Transverse colon (tissue), 4 donors: Measurements from ENCODE around the gene PHF20. TPM values are rescaled to one million over a fixed set of nuclear protein-coding genes. Genes with fewer than 3 reads are reported as not detected.
"Not testable (repeated sequence)": the region's sequence is repeated elsewhere in the genome, so short reads cannot be mapped to it uniquely, and the experiment has no call there.

Experiments
- DNase-seq: peaks from one replicate; pipeline ENCODE4 v3.0.0-alpha.2; 2019
- H3K27ac ChIP-seq, 4 donors: fragments of 200-600 bp; sonication (generic); 2 replicates each; pipeline ENCODE4 v1.5.1; 2016 to 2018; ENCODE audit warnings: inconsistent platforms in 4 of 4
- H3K27me3 ChIP-seq: fragments of 200-600 bp; sonication (generic); 2 replicates; pipeline ENCODE4 v1.5.1; 2017; ENCODE audit warnings: inconsistent platforms
- H3K36me3 ChIP-seq, 4 donors: fragments of 200-600 bp; sonication (generic); 2 replicates each; pipeline ENCODE4 v1.5.1; 2017 to 2019; ENCODE audit warnings: inconsistent platforms in 4 of 4
- H3K4me1 ChIP-seq, 4 donors: fragments of 200-600 bp; sonication (generic); 2 replicates each; pipeline ENCODE4 v1.5.1; 2017 to 2020; ENCODE audit warnings: inconsistent platforms in 4 of 4
- H3K4me3 ChIP-seq, 4 donors: fragments of 200-600 bp; sonication (generic); 1 replicate in 1 of 4; 2 replicates in 3 of 4; pipeline versions ENCODE4 v1.5.1 to v1.6.1; 2017 to 2019; ENCODE audit warnings: inconsistent platforms in 4 of 4
- H3K9me3 ChIP-seq, 2 donors: fragments of 200-600 bp; sonication (generic); 2 replicates each; pipeline ENCODE4 v1.5.1; 2017 to 2019; ENCODE audit warnings: inconsistent platforms in 2 of 2
- CTCF ChIP-seq, 5 experiments: fragments of 200-600 bp in 3 of 5; fragments of 450-650 bp in 2 of 5; sonication (generic) in 3 of 5; IDR thresholded peaks; 1 replicate in 2 of 5; 2 replicates in 3 of 5; pipeline ENCODE4 v1.5.1; 2016 to 2017; ENCODE audit warnings: antibody characterized with exemption in 5 of 5, inconsistent platforms in 3 of 5, mild to moderate bottlenecking in 2 of 5, moderate library complexity in 1 of 5
- EP300 ChIP-seq: sonication (generic); formaldehyde crosslinking; IDR thresholded peaks from one replicate; pipeline ENCODE4 v1.6.1; 2017; ENCODE audit warnings: antibody characterized with exemption, low read depth
- POLR2A ChIP-seq: fragments of 450-650 bp; IDR thresholded peaks from one replicate; pipeline ENCODE4 v1.6.1; 2016; ENCODE audit warnings: antibody characterized with exemption, mild to moderate bottlenecking, moderate library complexity
- POLR2AphosphoS5 ChIP-seq, 3 donors: sonication (generic); formaldehyde crosslinking; IDR thresholded peaks; one replicate each; pipeline ENCODE4 v1.6.1; 2016; ENCODE audit warnings: antibody characterized with exemption in 3 of 3
- WGBS, 2 donors: methylation state at CpG; one replicate each; pipeline ENCODE4 v1.1.5; 2018; ENCODE audit warnings: low coverage in 1 of 2; 5-methylcytosine and 5-hydroxymethylcytosine counted together
- in situ Hi-C, 4 donors: fragments of 200-750 bp; cut with MboI; loops; one replicate each; pipeline versions ENCODE4 v1.15.0 to v1.15.1; 2017; ENCODE audit warnings: low sequenced_read_pairs in 3 of 4, low pct_ligation_motif_present in 1 of 4, low pct_unique_long_range_greater_than_20kb in 1 of 4
- intact Hi-C: fragments of 100-400 bp; cut with DNase I; formaldehyde crosslinking; loops from one replicate; pipeline ENCODE4 v1.15.1; 2023; ENCODE audit warnings: low total_unique reads
- total RNA-seq, 4 donors: library from RNA; depleted of rRNA; stranded (reverse); fragments of >200 nt; gene quantifications; one replicate each; pipeline ENCODE4 v1.1.0, GENCODE V29; 2016

PHF20 gene
- total RNA-seq, 4 donors from 2014 or later: 20.6 to 88.6 (median 43.1) TPM

GRCh38 chr20:35838205-35838604 is 66.4 kb downstream of the PHF20 start:
- in situ Hi-C loops (no loop called here), intact Hi-C loops (no loop called here)
- peaks cover 0 to 8% (median 2%) of the 10 kb centered on the region in 4 donors for H3K36me3 ChIP-seq
- peaks cover 0 to 4% (median 0%) of the 10 kb centered on the region in 4 donors for H3K4me1 ChIP-seq
- H3K4me3 ChIP-seq: no peak overlapping the region
- 87 to 93% methylated on average over 4 of the region's 4 CpGs for WGBS, 2 donors
- TF ChIP-seq POLR2AphosphoS5 (IDR thresholded peaks at IDR 0.05) (no peak), POLR2A (no peak), CTCF (IDR thresholded peaks at IDR 0.05) (no peak), EP300 (no peak)
- no peak for DNase-seq
- no peaks in the 10 kb centered on the region for H3K9me3 ChIP-seq
- no peaks in the 10 kb centered on the region for H3K27me3 ChIP-seq
- H3K27ac ChIP-seq: no peak overlapping the region

- DNase-seq: no peak
- WGBS, 2 donors: 76 to 85% methylated on average over 1 of the region's 1 CpG
- no peak for TF ChIP-seq POLR2AphosphoS5 (IDR thresholded peaks at IDR 0.05)
- TF ChIP-seq POLR2A: no peak
- TF ChIP-seq EP300: no peak
- no peak for TF ChIP-seq CTCF (IDR thresholded peaks at IDR 0.05)
- Histone ChIP-seq H3K4me1 (no peaks in the 10 kb centered on the region), H3K9me3 (peaks cover 0 to 5% of the 10 kb centered on the region in 2 donors), H3K36me3 (peaks cover 0 to 18% (median 7%) of the 10 kb centered on the region in 4 donors), H3K4me3 (no peak overlapping the region), H3K27me3 (no peaks in the 10 kb centered on the region), H3K27ac (no peak overlapping the region)
- intact Hi-C loops: no loop called here
- in situ Hi-C loops: no loop called here
Observed at GRCh38 chr20:35839904-35840303, 68.1 kb downstream of the PHF20 start.

- Histone ChIP-seq H3K27ac (no peak overlapping the region), H3K4me3 (no peak overlapping the region), H3K9me3 (peaks cover 0 to 5% of the 10 kb centered on the region in 2 donors), H3K36me3 (peaks cover 0 to 18% (median 8%) of the 10 kb centered on the region in 4 donors), H3K4me1 (no peaks in the 10 kb centered on the region), H3K27me3 (no peaks in the 10 kb centered on the region)
- in situ Hi-C loops: no loop called here
- intact Hi-C loops: no loop called here
- TF ChIP-seq POLR2A: no peak
- TF ChIP-seq CTCF (IDR thresholded peaks at IDR 0.05): no peak
- TF ChIP-seq EP300: no peak
- no peak for TF ChIP-seq POLR2AphosphoS5 (IDR thresholded peaks at IDR 0.05)
- DNase-seq: no peak
- WGBS, 2 donors: 86 to 88% methylated on average over 1 to 2 of the region's 2 CpGs
Observed at GRCh38 chr20:35840421-35840820, 68.6 kb downstream of the PHF20 start.

GRCh38 chr20:35842361-35842760 is 70.5 kb downstream of the PHF20 start:
- H3K4me1 ChIP-seq: no peaks in the 10 kb centered on the region
- WGBS, 2 donors: 99 to 100% methylated on average over 1 to 5 of the region's 5 CpGs
- H3K4me3 ChIP-seq: no peak overlapping the region
- peaks cover 0 to 5% of the 10 kb centered on the region in 2 donors for H3K9me3 ChIP-seq
- TF ChIP-seq EP300: no peak
- no peak for TF ChIP-seq POLR2AphosphoS5 (IDR thresholded peaks at IDR 0.05)
- no peak for TF ChIP-seq POLR2A
- TF ChIP-seq CTCF (IDR thresholded peaks at IDR 0.05): no peak
- intact Hi-C loops (no loop called here), in situ Hi-C loops (no loop called here)
- H3K36me3 ChIP-seq: peaks cover 0 to 18% (median 9%) of the 10 kb centered on the region in 4 donors
- DNase-seq: no peak
- H3K27me3 ChIP-seq: no peaks in the 10 kb centered on the region
- no peak overlapping the region for H3K27ac ChIP-seq

- in situ Hi-C loops, H3K27me3 ChIP-seq, H3K9me3 ChIP-seq, H3K27ac ChIP-seq, intact Hi-C loops, H3K4me1 ChIP-seq, H3K4me3 ChIP-seq, DNase-seq: not testable (repeated sequence)
- WGBS, 2 donors: 94% methylated on average over 5 to 6 of the region's 6 CpGs
- peaks cover 0 to 18% (median 9%) of the 10 kb centered on the region in 4 donors for H3K36me3 ChIP-seq
Observed at GRCh38 chr20:35843894-35844293, 72.1 kb downstream of the PHF20 start.
